Measurements from ENCODE around the gene PDCD1.

DNA sequence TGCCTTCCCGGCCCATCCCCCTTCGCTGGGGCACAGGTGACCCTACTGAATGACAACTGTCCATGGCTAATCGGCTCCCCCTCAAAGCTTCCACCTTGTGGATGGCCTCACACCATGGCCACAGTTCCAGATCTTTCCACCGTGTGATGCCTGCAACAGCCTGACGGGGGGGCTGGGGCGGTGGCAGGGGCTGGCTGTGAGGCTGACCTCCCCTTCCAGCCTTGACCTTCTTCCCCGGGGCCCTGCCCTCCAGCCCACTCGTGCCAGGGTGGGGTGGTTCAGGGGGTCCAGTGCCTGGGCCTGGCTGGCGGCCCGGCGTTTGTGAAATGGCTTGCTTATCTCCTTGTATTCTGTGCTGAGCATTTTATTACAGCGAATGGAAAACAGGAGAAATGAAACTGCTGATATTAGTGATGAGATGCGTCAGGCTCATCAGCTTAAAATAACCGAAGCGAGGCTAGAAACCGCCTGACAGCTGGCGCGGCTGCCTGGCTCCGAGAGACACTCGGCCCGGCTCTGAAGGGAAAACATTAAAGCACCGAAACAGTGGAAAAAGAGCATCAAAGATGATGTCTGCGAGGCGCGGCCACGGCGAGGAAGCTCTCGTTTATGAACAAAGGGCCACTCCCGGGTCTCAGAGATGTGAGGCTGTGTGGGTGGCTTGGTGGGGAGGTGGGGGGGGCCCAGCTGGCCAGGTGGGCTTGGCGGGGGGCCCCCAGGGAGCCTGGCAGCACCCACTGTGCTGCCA lies 916 bp upstream of the PDCD1 start:
- TF ChIP-seq, protein P1, sequence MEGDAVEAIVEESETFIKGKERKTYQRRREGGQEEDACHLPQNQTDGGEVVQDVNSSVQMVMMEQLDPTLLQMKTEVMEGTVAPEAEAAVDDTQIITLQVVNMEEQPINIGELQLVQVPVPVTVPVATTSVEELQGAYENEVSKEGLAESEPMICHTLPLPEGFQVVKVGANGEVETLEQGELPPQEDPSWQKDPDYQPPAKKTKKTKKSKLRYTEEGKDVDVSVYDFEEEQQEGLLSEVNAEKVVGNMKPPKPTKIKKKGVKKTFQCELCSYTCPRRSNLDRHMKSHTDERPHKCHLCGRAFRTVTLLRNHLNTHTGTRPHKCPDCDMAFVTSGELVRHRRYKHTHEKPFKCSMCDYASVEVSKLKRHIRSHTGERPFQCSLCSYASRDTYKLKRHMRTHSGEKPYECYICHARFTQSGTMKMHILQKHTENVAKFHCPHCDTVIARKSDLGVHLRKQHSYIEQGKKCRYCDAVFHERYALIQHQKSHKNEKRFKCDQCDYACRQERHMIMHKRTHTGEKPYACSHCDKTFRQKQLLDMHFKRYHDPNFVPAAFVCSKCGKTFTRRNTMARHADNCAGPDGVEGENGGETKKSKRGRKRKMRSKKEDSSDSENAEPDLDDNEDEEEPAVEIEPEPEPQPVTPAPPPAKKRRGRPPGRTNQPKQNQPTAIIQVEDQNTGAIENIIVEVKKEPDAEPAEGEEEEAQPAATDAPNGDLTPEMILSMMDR (IDR thresholded peaks at IDR 0.05; ENCODE audit: control extremely low read depth in 1 of 3, insufficient read depth in 1 of 3, low read depth in 1 of 3, low read length in 3 of 3), result no peak
- TF ChIP-seq SIX5 (IDR thresholded peaks at IDR 0.05; ENCODE audit: low read depth, low read length), result no peak
- no peak for TF ChIP-seq EZH2 (IDR thresholded peaks at IDR 0.05; ENCODE audit: low read depth, low read length, severe bottlenecking)

Data from H1 (cell line).